Kidney (tissue), 14 donors: ENCODE measurements around the gene PLXDC1. TPM values are rescaled to one million over a fixed set of nuclear protein-coding genes. Genes with fewer than 3 reads are reported as not detected.
A peak's percentile ranks its signal among the peaks of the same experiment; 100 is the strongest.

Source experiments
- DNase-seq, 5 donors: peaks; one replicate each; pipeline ENCODE4 v3.0.0-alpha.2; 2013 to 2020
- FAIRE-seq: peaks from 2 replicates; lab custom pipeline; 2012; peaks lifted over from hg19 to GRCh38; lab: Jason Lieb, UNC
- H3K27ac ChIP-seq, 2 donors: one replicate each; pipeline ENCODE4 v1.7.0; 2013; ENCODE audit warnings: low read depth in 2 of 2, low read length in 2 of 2, inconsistent platforms in 1 of 2
- H3K27me3 ChIP-seq: one replicate; pipeline ENCODE4 v1.7.1; 2013; ENCODE audit warnings: low read length, inconsistent platforms; ENCODE audit not compliant: control insufficient read depth, insufficient read depth
- H3K36me3 ChIP-seq, 3 donors: one replicate each; pipeline versions ENCODE4 v1.7.0 to v1.7.1; 2013; ENCODE audit warnings: low read length in 3 of 3, control low read depth in 1 of 3, inconsistent platforms in 1 of 3; ENCODE audit not compliant: insufficient read depth in 3 of 3, control insufficient read depth in 2 of 3
- H3K4me1 ChIP-seq, 3 donors: one replicate each; pipeline versions ENCODE4 v1.7.0 to v1.7.1; 2013; ENCODE audit warnings: low read length in 3 of 3, inconsistent platforms in 1 of 3, low read depth in 1 of 3; ENCODE audit not compliant: control insufficient read depth in 2 of 3, insufficient read depth in 2 of 3
- H3K4me3 ChIP-seq, 3 donors: one replicate each; pipeline versions ENCODE4 v1.7.0 to v1.8.1; 2013; ENCODE audit warnings: low read length in 3 of 3, control low read depth in 1 of 3, inconsistent platforms in 1 of 3
- H3K9ac ChIP-seq, 3 donors: one replicate each; pipeline versions ENCODE4 v1.7.0 to v1.7.1; 2013; ENCODE audit warnings: low read length in 3 of 3, control low read depth in 1 of 3, inconsistent platforms in 1 of 3
- H3K9me3 ChIP-seq, 3 donors: one replicate each; pipeline versions ENCODE4 v1.7.0 to v1.7.1; 2013; ENCODE audit warnings: low read length in 3 of 3, control low read depth in 1 of 3, inconsistent platforms in 1 of 3; ENCODE audit not compliant: control insufficient read depth in 2 of 3, insufficient read depth in 1 of 3
- intact Hi-C: fragments of 100-400 bp; cut with DNase I; formaldehyde crosslinking; loops from one replicate; pipeline ENCODE4 v1.11.1; 2022
- polyA plus RNA-seq: library from polyadenylated mRNA; stranded (reverse); fragments of 350-450 nt; fragmentation: Illumina TruSeq; extraction: RNeasy Lipid Tissue Mini Kit (QIAGEN cat#74804); gene quantifications from one replicate; pipeline ENCODE4 v1.2.3, GENCODE V29; 2014; ENCODE audit warnings: low read depth, low replicate concordance; ENCODE audit not compliant: insufficient read depth
- total RNA-seq: library from RNA; stranded (reverse); fragmentation: NEBNext Ultra II Directional; extraction: Animal tissue kit (Norgen Biotek cat#: 25700); gene quantifications from one replicate; pipeline ENCODE4 v1.2.1, GENCODE V29; 2021
- TF ChIP-seq, protein P1 (sequence below): IDR thresholded peaks from 3 replicates; pipeline ENCODE4 v1.5.1; 2012; ENCODE audit warnings: mild to moderate bottlenecking, moderate library complexity, borderline replicate concordance; ENCODE audit not compliant: insufficient read depth; ENCODE audit errors: extremely low read depth
- donor health status: control.
- donor health status: control.
- donor health status: control.
- donor health status: control.
- donor health status: control.
- donor health status: DM: yes; HTN: yes; CAD: no.
- donor health status: Normal renal cell carcinoma (clear cell type).

Gene PLXDC1
- total and polyA plus RNA-seq, 2 donors from 2014 or later = 4.5 to 11.1 TPM

DNA sequence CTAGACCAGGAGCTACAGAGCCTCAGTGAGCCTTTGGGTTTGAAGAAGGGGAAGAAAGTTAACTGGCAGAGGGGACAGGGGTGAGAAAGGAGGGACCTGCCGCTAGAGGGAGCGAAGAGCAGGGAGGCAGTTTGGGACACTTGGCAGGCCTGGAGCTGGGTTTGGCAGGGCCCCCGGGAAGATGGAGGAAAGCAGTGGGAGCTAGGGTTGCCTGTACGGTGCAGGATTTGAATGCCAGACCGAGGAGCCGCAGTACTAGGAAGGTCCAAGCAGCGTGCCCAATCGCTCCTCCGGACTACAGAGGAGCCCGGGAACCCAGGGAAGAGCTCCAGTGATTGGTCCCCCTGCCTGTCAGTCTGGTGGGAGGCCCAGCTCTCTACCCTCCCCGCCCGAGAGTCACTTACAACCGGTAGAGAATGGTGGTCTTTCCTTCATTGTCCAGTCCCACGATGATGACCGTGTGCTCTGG lies 13.3 kb upstream of the PLXDC1 start:
- intact Hi-C loops = no loop called here
- TF ChIP-seq, protein P1, sequence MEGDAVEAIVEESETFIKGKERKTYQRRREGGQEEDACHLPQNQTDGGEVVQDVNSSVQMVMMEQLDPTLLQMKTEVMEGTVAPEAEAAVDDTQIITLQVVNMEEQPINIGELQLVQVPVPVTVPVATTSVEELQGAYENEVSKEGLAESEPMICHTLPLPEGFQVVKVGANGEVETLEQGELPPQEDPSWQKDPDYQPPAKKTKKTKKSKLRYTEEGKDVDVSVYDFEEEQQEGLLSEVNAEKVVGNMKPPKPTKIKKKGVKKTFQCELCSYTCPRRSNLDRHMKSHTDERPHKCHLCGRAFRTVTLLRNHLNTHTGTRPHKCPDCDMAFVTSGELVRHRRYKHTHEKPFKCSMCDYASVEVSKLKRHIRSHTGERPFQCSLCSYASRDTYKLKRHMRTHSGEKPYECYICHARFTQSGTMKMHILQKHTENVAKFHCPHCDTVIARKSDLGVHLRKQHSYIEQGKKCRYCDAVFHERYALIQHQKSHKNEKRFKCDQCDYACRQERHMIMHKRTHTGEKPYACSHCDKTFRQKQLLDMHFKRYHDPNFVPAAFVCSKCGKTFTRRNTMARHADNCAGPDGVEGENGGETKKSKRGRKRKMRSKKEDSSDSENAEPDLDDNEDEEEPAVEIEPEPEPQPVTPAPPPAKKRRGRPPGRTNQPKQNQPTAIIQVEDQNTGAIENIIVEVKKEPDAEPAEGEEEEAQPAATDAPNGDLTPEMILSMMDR = peak; percentile 43
- peaks cover 0 to 8% (median 0%) of the 10 kb centered on the region in 3 donors for H3K4me1 ChIP-seq
- FAIRE-seq (no peak), DNase-seq (peak; percentile 89 to 96 (median 90))
- H3K27me3 ChIP-seq = no peaks in the 10 kb centered on the region
- peak overlapping the region in 2 of 3 donors; percentile 26 to 53 for H3K9ac ChIP-seq
- peak overlapping the region; percentile 60 to 76 (median 63) for H3K4me3 ChIP-seq
- no peaks in the 10 kb centered on the region for H3K9me3 ChIP-seq
- no peak overlapping the region for H3K27ac ChIP-seq
- no peaks in the 10 kb centered on the region for H3K36me3 ChIP-seq

DNA sequence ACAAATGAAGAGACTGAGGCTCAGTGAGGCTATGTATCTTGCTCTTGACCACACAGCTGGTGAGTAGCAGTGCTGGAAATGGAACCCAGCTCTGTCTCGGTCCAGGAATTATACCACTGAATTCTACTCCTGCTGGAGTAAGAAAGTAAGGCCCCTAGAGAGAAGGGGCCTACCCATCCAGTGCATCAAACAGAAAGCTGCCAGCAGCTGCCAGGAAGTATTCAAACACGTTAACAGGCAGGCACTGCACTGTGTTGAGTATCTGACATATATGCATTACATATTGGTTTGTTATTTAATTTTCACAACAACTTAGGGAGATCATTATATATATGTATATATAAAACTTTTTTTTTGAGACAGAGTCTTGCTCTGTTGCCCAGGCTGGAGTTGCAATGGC lies 10.5 kb upstream of the PLXDC1 start:
- DNase-seq = no peak
- H3K4me1 ChIP-seq = peaks cover 0 to 8% (median 0%) of the 10 kb centered on the region in 3 donors
- H3K4me3 ChIP-seq = no peak overlapping the region
- H3K27me3 ChIP-seq = no peaks in the 10 kb centered on the region
- TF ChIP-seq, protein P1 = no peak
- no peak overlapping the region for H3K9ac ChIP-seq
- no peaks in the 10 kb centered on the region for H3K36me3 ChIP-seq
- H3K27ac ChIP-seq = no peak overlapping the region
- H3K9me3 ChIP-seq = no peaks in the 10 kb centered on the region
- intact Hi-C loops = no loop called here
- FAIRE-seq = no peak

DNA sequence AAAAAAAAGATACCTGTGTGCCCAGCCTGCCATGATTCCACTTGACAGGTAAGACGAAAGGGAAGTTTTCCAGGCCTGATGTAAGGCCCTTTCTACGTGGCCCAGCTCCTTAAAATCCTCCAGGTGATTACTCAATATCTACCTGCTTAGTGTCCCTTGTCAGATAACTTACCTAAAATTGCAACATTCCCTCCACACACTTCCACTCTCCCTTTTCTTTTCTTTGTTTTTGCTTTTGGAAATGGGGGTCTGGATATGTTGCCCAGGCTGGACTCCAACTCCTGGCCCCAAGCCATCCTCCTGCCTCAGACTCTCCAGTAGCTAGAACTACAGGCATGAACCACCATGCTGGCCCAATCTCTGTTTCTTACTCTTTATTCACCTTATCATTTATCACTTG lies 7.2 kb upstream of the PLXDC1 start:
- Histone ChIP-seq H3K4me3 (no peak overlapping the region), H3K27me3 (no peaks in the 10 kb centered on the region), H3K27ac (no peak overlapping the region), H3K9ac (no peak overlapping the region), H3K9me3 (no peaks in the 10 kb centered on the region), H3K36me3 (no peaks in the 10 kb centered on the region), H3K4me1 (peaks cover 0 to under 1% (median 0%) of the 10 kb centered on the region in 3 donors)
- TF ChIP-seq, protein P1 = no peak
- no peak for DNase-seq
- FAIRE-seq = no peak
- intact Hi-C loops = loop anchor here (10.0 kb wide), 1 partner anchor 174 kb away; no protein-coding TSS in a partner anchor

DNA sequence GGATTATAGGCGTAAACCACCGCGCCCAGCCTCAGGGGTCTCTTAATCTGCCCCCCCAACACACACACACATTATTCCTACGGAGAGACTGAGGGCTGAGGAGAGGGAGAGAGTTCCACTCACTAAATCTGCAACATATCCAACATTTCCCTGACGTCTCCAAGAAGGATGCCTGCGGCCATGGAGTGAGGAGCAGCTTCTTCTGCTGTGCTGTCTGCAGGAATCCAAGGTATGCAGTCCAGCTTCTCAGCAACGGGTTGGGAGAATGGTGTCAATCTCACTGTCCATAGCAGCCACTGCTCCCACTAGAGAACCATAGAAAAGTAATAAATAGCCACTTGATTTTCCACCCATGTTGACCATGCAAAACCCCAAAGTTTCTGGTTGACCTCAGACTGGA lies 5.1 kb upstream of the PLXDC1 start:
- H3K4me3 ChIP-seq = no peak overlapping the region
- H3K27me3 ChIP-seq = no peaks in the 10 kb centered on the region
- H3K9me3 ChIP-seq = no peaks in the 10 kb centered on the region
- DNase-seq (no peak), FAIRE-seq (no peak)
- H3K36me3 ChIP-seq = no peaks in the 10 kb centered on the region
- H3K27ac ChIP-seq = no peak overlapping the region
- TF ChIP-seq, protein P1 = no peak
- intact Hi-C loops = loop anchor here (10.0 kb wide), 1 partner anchor 172 kb away; no protein-coding TSS in a partner anchor
- H3K4me1 ChIP-seq = peaks cover 0 to 10% (median 8%) of the 10 kb centered on the region in 3 donors
- H3K9ac ChIP-seq = no peak overlapping the region
